SU-DHL-6 (cell line): ENCODE measurements around the gene GCNT2.

Source experiments
- H2AFZ ChIP-seq: fragments of 200-600 bp; sonication (generic); 2 replicates; pipeline ENCODE4 v1.6.1; 2014; ENCODE audit warnings: low read depth, mild to moderate bottlenecking, moderate library complexity, mixed read lengths, antibody characterized with exemption, low read length; ENCODE audit not compliant: severe bottlenecking
- H3F3A ChIP-seq: fragments of 200-600 bp; shearing (Covaris generic); 2 replicates; pipeline ENCODE4 v1.6.0; 2016; ENCODE audit warnings: antibody characterized with exemption, mild to moderate bottlenecking; ENCODE audit not compliant: insufficient read depth
- H3K27ac ChIP-seq: fragments of 200-600 bp; sonication (generic); 2 replicates; pipeline ENCODE4 v1.5.1; 2016; ENCODE audit warnings: low read depth, mild to moderate bottlenecking, low read length, moderate library complexity, mixed read lengths
- H3K27me3 ChIP-seq: fragments of 200-600 bp; sonication (generic), shearing (Covaris generic); 2 replicates; pipeline ENCODE4 v1.6.0; 2014; ENCODE audit warnings: mild to moderate bottlenecking, low read length
- H3K36me3 ChIP-seq: fragments of 200-600 bp; sonication (generic); 2 replicates; pipeline ENCODE4 v1.6.1; 2014; ENCODE audit warnings: mild to moderate bottlenecking, low read length, mixed read lengths
- H3K4me2 ChIP-seq: fragments of 300-600, 200-600 bp; shearing (Covaris generic), sonication (generic); 2 replicates; pipeline ENCODE4 v1.6.0; 2014; ENCODE audit warnings: low read length, low read depth, mild to moderate bottlenecking; ENCODE audit not compliant: poor library complexity, severe bottlenecking
- H3K4me3 ChIP-seq: fragments of 200-600 bp; sonication (generic); 2 replicates; pipeline ENCODE4 v1.5.1; 2014; ENCODE audit warnings: antibody characterized with exemption, low read length, mild to moderate bottlenecking, mixed read lengths; ENCODE audit not compliant: insufficient read depth, poor library complexity, severe bottlenecking
- H3K79me2 ChIP-seq: fragments of 200-600 bp; sonication (generic); 2 replicates; pipeline ENCODE4 v1.6.1; 2014; ENCODE audit warnings: mild to moderate bottlenecking, low read length, moderate library complexity; ENCODE audit not compliant: insufficient read depth
- H3K9ac ChIP-seq: fragments of 200-600 bp; sonication (generic); 2 replicates; pipeline ENCODE4 v1.7.0; 2014; ENCODE audit warnings: mild to moderate bottlenecking, low read length
- H3K9me2 ChIP-seq: fragments of 200-600 bp; sonication (generic); replicated peaks from 2 replicates; pipeline ENCODE4 v1.6.1; 2014; ENCODE audit warnings: low read length; ENCODE audit not compliant: insufficient read depth
- H3K9me3 ChIP-seq: fragments of 200-600 bp; sonication (generic); 2 replicates; pipeline ENCODE4 v1.6.1; 2014; ENCODE audit warnings: low read length, mixed read lengths; ENCODE audit not compliant: insufficient read depth
- H4K20me1 ChIP-seq: fragments of 200-600 bp; sonication (generic); 2 replicates; pipeline ENCODE4 v1.6.1; 2014; ENCODE audit warnings: low read depth, mild to moderate bottlenecking, antibody characterized with exemption, low read length, moderate library complexity, mixed read lengths
- EZH2phosphoT487 ChIP-seq: fragments of 200-600 bp; sonication (generic), shearing (Covaris generic); conservative IDR thresholded peaks from 2 replicates; pipeline ENCODE4 v1.6.1; 2018; ENCODE audit warnings: mild to moderate bottlenecking, antibody characterized with exemption, low read length, moderate library complexity, mixed read lengths
- TF ChIP-seq, protein P1 (sequence below): fragments of 200-600 bp; sonication (generic); IDR thresholded peaks from one replicate; pipeline ENCODE4 v1.5.1; 2017; ENCODE audit warnings: antibody characterized with exemption, mild to moderate bottlenecking, low read length, moderate library complexity; ENCODE audit not compliant: insufficient read depth, poor library complexity, severe bottlenecking

Gene GCNT2

DNA sequence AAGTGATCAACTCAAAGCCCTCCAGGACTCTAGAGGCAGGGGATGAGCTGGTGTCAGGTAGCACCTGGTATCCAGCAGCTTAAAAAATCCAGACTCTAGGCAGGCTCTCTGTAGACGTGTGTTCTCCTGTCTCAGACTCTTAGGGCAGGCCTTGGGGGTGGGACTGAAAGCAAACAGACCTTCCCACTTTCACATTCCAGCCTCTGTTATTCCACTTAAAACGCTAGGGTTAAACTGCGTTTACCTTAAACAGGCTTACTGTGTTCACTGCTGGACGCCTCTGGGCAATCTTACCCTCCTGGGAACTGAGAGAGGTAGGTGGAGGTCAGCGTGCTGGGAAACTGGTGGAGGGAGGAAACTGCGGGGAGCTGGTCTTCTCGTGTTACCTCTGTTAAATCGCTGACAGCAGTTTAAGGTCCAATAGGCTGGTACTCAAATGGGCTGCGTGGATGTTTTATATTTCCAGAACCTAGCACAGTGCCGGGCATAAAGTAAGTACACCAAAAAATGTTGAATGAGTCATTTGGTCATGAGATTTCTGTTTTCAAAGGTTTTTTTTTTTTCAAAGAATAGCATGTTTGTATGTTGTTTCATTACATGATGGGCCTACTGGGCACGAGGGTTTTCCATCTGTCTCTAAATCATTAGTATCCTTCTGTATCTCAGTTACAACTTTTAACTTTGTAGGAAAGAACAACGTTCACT is at the start of gene GCNT2:
Gene GCNT2 (plus strand): TSS at position 248 of the 705 bp plus-strand sequence. CDS start 7,561 bp downstream, outside the sequence.
- peak within 1 kb of the TSS; percentile 31 for H2AFZ ChIP-seq
- H3K27ac ChIP-seq, result no peak within 1 kb of the TSS
- TF ChIP-seq, protein P1, sequence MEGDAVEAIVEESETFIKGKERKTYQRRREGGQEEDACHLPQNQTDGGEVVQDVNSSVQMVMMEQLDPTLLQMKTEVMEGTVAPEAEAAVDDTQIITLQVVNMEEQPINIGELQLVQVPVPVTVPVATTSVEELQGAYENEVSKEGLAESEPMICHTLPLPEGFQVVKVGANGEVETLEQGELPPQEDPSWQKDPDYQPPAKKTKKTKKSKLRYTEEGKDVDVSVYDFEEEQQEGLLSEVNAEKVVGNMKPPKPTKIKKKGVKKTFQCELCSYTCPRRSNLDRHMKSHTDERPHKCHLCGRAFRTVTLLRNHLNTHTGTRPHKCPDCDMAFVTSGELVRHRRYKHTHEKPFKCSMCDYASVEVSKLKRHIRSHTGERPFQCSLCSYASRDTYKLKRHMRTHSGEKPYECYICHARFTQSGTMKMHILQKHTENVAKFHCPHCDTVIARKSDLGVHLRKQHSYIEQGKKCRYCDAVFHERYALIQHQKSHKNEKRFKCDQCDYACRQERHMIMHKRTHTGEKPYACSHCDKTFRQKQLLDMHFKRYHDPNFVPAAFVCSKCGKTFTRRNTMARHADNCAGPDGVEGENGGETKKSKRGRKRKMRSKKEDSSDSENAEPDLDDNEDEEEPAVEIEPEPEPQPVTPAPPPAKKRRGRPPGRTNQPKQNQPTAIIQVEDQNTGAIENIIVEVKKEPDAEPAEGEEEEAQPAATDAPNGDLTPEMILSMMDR, result no peak
- no peak for TF ChIP-seq EZH2phosphoT487

DNA sequence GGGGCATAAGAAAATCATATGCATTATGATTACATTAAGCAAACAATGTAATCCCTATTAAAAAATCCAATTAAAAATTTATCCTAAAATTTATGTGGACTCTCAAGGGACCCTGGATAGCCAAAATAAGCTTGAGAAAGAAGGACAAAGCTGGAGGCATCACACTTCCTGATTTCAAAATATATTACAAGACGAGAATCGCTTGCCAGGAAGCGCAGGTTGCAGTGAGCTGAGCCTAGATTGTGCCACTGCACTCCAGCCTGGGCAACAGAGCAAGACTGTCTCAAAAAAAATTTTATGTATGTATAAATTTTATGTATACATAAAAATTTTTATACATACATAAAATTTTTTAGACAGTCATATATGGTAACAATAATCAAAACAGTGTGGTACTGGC is 48.5 kb upstream of the GCNT2 start:
- Histone ChIP-seq H3K9ac (no peak overlapping the region), H3K9me2 (no peaks in the 10 kb centered on the region), H3K27me3 (no peaks in the 10 kb centered on the region), H3K4me2 (no peak overlapping the region), H2AFZ (no peak overlapping the region), H3F3A (no peaks in the 10 kb centered on the region), H3K4me3 (no peak overlapping the region), H3K79me2 (no peaks in the 10 kb centered on the region), H4K20me1 (no peaks in the 10 kb centered on the region), H3K27ac (no peak overlapping the region), H3K9me3 (no peaks in the 10 kb centered on the region), H3K36me3 (no peaks in the 10 kb centered on the region)
- no peak for TF ChIP-seq EZH2phosphoT487
- TF ChIP-seq, protein P1, result no peak

More for the DNA sequence above, at the start of gene GCNT2:
- H3K36me3 ChIP-seq, result no peaks in the 10 kb centered on the region
- H4K20me1 ChIP-seq, result no peaks in the 10 kb centered on the region
- H3K9me2 ChIP-seq, result no peaks in the 10 kb centered on the region
- H3K4me2 ChIP-seq, result no peak within 1 kb of the TSS
- no peaks in the 10 kb centered on the region for H3K79me2 ChIP-seq
- H3F3A ChIP-seq, result no peaks in the 10 kb centered on the region
- no peaks in the 10 kb centered on the region for H3K9me3 ChIP-seq
- H3K9ac ChIP-seq, result no peak within 1 kb of the TSS
- H3K27me3 ChIP-seq, result no peaks in the 10 kb centered on the region
- H3K4me3 ChIP-seq, result no peak within 1 kb of the TSS

DNA sequence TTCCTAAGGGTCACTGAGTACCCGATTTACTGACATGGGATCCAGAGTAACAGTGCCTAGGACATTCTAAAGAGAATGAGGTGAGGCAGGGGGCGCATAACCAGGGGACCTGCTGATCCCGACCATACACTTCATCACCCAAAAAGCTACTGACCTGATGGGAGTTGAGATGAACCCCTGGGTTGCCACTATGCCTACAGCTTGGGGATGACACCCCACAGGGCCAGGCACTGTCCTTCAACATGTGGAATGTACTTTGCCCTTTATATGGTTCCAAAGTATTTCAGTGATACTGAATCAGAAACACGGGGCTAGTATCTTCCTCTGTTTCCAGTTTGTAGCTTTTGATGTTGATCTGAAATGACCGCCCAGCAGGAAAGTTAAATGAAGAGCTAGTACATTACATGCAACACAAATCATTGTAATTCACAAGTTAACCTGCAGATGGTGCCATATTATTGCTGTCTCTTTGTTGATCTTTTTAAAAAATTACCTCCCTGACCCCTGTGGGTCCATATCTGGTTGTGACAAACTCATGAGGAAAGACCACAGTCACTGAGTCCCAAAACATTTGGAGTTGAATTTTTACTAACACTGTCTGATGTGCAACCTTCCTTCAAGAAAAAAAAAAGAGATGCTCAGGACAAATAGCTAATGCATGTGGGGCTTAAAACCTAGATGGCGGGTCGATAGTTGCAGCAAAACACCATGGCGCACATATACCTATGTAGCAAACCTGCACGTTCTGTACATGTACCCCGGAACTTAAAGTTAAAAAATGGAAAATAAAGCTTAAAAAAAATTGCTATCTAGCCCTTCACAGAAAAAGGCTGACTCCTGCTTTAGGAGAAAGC is 42.7 kb upstream of the GCNT2 start:
- H3K4me2 ChIP-seq, result no peak overlapping the region
- no peaks in the 10 kb centered on the region for H3K36me3 ChIP-seq
- H3K4me3 ChIP-seq, result no peak overlapping the region
- no peaks in the 10 kb centered on the region; the same call in 1 of the 2 replicates for H3K9me3 ChIP-seq
- TF ChIP-seq EZH2phosphoT487, result no peak
- TF ChIP-seq, protein P1, result peak; percentile 78
- H3K27ac ChIP-seq, result no peak overlapping the region
- H3K27me3 ChIP-seq, result no peaks in the 10 kb centered on the region
- no peaks in the 10 kb centered on the region for H3K79me2 ChIP-seq
- no peak overlapping the region for H3K9ac ChIP-seq
- no peaks in the 10 kb centered on the region for H3F3A ChIP-seq
- no peaks in the 10 kb centered on the region for H4K20me1 ChIP-seq
- no peaks in the 10 kb centered on the region for H3K9me2 ChIP-seq
- H2AFZ ChIP-seq, result no peak overlapping the region
